ENCODE results near the gene SCUBE2.

GRCh38 chr11:9059406-9059805, 32.0 kb downstream of the SCUBE2 start:
- TF ChIP-seq, protein P1, sequence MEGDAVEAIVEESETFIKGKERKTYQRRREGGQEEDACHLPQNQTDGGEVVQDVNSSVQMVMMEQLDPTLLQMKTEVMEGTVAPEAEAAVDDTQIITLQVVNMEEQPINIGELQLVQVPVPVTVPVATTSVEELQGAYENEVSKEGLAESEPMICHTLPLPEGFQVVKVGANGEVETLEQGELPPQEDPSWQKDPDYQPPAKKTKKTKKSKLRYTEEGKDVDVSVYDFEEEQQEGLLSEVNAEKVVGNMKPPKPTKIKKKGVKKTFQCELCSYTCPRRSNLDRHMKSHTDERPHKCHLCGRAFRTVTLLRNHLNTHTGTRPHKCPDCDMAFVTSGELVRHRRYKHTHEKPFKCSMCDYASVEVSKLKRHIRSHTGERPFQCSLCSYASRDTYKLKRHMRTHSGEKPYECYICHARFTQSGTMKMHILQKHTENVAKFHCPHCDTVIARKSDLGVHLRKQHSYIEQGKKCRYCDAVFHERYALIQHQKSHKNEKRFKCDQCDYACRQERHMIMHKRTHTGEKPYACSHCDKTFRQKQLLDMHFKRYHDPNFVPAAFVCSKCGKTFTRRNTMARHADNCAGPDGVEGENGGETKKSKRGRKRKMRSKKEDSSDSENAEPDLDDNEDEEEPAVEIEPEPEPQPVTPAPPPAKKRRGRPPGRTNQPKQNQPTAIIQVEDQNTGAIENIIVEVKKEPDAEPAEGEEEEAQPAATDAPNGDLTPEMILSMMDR (conservative IDR thresholded peaks at IDR 0.05; ENCODE audit: low read depth, low read length), result no peak
- TF ChIP-seq CEBPB (IDR thresholded peaks at IDR 0.05; ENCODE audit: low read depth, low read length) (no peak), POLR2A (IDR thresholded peaks at IDR 0.05; ENCODE audit: low read depth, low read length) (no peak), ELK1 (IDR thresholded peaks at IDR 0.05; ENCODE audit: borderline replicate concordance, low read depth, low read length) (no peak)

Measured in IMR-90 (cell line).